GM15510 (cell line): Measurements from ENCODE around the gene GP5.

ENCODE experiments used
- POLR2A ChIP-seq: IDR thresholded peaks from 3 replicates; pipeline ENCODE4 v1.6.1; 2011; ENCODE audit warnings: borderline replicate concordance; ENCODE audit not compliant: insufficient read length; ENCODE audit errors: extremely low read depth

The GP5 gene

GRCh38 chr3:194405766-194406165 lies 6.7 kb upstream of the GP5 start:
- TF ChIP-seq POLR2A: no peak

- TF ChIP-seq POLR2A: no peak
These were observed 5.5 kb upstream of the GP5 start for GRCh38 chr3:194404365-194405140.

DNA sequence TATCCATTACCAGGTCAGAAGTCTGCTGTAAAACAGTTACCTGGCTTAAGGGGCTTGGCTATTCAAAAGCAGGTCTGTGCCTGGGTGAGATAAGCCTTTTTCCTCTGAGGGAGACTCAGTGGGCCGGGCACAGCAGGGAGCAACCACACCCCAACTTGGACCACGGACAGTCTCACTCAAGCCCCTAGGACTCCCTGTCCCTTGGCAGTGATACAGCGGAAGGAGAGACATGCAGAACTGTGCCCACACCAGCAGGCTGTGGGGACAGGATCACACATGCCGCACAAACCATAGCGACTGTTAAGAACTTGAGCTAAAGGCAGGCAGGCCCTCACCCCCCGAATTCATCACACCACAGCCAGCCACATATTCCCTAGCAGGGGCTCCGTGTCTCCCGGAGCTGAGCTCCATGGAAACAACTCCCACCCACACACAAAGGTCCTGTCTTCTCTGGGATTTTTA lies 2.8 kb upstream of the GP5 start:
- TF ChIP-seq POLR2A: no peak

DNA sequence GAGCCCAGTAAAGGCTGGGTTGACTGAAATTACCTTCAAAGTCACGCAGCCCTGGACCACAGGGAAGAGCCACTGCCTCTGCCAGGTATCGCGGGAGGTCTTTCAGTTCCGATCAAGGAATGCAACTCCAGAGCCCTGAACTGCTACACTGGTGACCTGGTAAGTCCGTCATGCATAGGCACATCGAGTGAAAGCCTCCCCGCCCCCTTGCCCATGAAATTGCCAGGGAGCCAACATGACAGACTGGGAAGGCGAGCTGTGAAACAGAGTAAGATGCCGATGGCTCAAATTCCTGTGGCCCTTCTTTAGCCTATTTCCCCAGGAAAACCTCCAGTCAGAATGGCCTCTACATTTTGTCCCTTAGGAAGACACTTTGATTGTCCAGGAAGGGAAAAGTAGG lies 2.3 kb upstream of the GP5 start:
- TF ChIP-seq POLR2A: no peak

GRCh38 chr3:194399874-194400411 lies 877 bp upstream of the GP5 start:
- TF ChIP-seq POLR2A: no peak

- no peak for TF ChIP-seq POLR2A
These were observed 1.2 kb downstream of the GP5 start for GRCh38 chr3:194397757-194398312.

GRCh38 chr3:194396859-194397756 lies 2.0 kb downstream of the GP5 start:
- no peak for TF ChIP-seq POLR2A

- TF ChIP-seq POLR2A: no peak
These were observed 2.6 kb downstream of the GP5 start for GRCh38 chr3:194396539-194396858.

- TF ChIP-seq POLR2A: no peak
These were observed 3.1 kb downstream of the GP5 start for GRCh38 chr3:194395778-194396538.

GRCh38 chr3:194395212-194395611 lies 3.9 kb downstream of the GP5 start:
- no peak for TF ChIP-seq POLR2A

DNA sequence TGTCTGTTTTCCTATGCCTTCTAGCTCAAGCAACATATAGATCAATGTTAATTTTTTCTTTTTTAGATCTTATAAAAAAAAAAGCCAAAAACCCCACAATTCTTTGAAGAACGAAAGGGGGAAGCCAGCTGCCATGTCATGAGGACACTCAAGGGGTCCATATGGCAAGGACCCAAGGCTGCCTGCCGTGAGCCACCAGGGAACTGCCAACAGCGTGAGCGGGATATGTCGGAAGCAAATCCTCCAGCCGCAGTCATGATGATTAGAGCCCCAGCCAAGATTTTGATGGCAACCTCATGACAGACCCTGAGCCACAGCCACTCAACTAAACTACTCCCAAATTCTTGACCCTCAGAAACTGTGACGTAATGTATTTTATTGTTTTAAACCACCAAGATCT lies 6.5 kb downstream of the GP5 start:
- TF ChIP-seq POLR2A: no peak

DNA sequence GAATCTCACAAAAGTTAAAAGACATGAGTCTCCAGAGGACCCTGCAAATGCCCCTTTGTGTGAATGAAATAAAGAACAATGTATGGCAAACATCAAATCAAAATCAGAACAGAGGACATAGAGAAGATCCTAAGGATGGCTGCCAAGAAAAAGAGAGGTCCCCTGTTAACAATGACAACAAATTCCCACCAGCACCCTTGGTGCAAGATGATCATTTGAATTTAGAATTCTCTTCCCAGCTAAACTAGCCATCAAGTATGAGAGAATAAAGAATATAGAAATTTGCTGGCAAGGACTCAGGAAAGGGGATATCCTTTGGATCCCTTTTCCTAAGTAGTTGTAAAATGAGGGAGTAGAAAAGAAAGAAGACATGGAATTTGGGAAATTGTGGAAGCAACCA lies 8.2 kb downstream of the GP5 start:
- TF ChIP-seq POLR2A: no peak

DNA sequence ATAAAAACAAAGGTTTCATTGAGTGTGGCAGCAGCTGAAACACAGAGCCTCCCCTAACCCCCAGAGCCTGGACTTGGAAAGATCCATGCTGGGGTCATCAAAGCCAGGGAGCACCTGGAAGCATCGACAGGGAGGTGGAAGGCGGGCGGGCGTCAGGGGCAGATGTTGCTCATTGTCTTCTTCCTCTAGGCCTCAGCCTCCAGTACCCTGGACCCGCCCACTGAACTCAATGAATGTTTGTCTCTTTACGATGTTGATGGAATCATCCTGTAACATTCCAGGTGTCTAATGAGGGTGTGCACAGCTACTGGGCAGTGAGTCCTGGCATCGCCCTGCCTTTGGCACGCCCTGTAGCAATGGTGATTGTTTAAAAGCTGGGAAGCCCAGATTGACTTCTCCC lies 9.8 kb downstream of the GP5 start:
- TF ChIP-seq POLR2A: no peak

GRCh38 chr3:194387926-194388418 lies 11.1 kb downstream of the GP5 start:
- no peak for TF ChIP-seq POLR2A
